PC-3 (cell line): Measurements from ENCODE around the gene RFTN1. TPM values are rescaled to one million over a fixed set of nuclear protein-coding genes. Genes with fewer than 3 reads are reported as not detected.

Experiments
- ATAC-seq: fragments of 200-7000 bp; cut with Tn5 transposase; 2 replicates; pipeline ENCODE4 v1.9.1; 2020; ENCODE audit warnings: mild to moderate bottlenecking, moderate library complexity
- BruUV-seq: library from RNA; stranded (reverse); fragments of 400-500 nt; replicated peaks from 2 replicates; lab custom pipeline; 2021; lab: Mats Ljungman, UMichigan
- CTCF ChIA-PET: fragments of 300-600 bp; sonication (Branson Sonifier 250); formaldehyde crosslinking; loops from one replicate; lab custom pipeline; 2022; ENCODE audit warnings: antibody characterized with exemption; lab: Charles Lee
- POLR2A ChIA-PET: fragments of 300-600 bp; sonication (Branson Sonifier 250); formaldehyde crosslinking; loops from one replicate; lab custom pipeline; 2022; ENCODE audit warnings: antibody characterized with exemption; ENCODE audit not compliant: unreplicated experiment; lab: Charles Lee
- DNase-seq: peaks from one replicate; pipeline ENCODE4 v3.0.0-alpha.2; 2015
- H2AFZ ChIP-seq: fragments of 300-600 bp; sonication (generic); 2 replicates; pipeline ENCODE4 v1.6.0; 2016; ENCODE audit warnings: antibody characterized with exemption, low read length
- H3F3A ChIP-seq: fragments of 300-600 bp; sonication (generic); one replicate; pipeline ENCODE4 v1.6.0; 2017; ENCODE audit warnings: antibody characterized with exemption, low read length, control low read depth, mild to moderate bottlenecking; ENCODE audit not compliant: unreplicated experiment
- H3K27ac ChIP-seq: fragments of 300-600 bp; sonication (generic); 2 replicates; pipeline ENCODE4 v1.5.1; 2016; ENCODE audit warnings: mild to moderate bottlenecking, low read length
- H3K27me3 ChIP-seq: fragments of 300-600 bp; sonication (generic); 2 replicates; pipeline ENCODE4 v1.6.1; 2016; ENCODE audit warnings: low read length, mixed read lengths
- H3K36me3 ChIP-seq: fragments of 300-600 bp; sonication (generic); 2 replicates; pipeline ENCODE4 v1.6.1; 2016; ENCODE audit warnings: low read depth, mixed run types, low read length, mixed read lengths
- H3K4me1 ChIP-seq: fragments of 300-600 bp; sonication (generic); 2 replicates; pipeline ENCODE4 v1.5.1; 2016; ENCODE audit warnings: low read length; ENCODE audit not compliant: insufficient read depth
- H3K4me2 ChIP-seq: fragments of 300-600 bp; sonication (generic); 2 replicates; pipeline ENCODE4 v1.6.0; 2016; ENCODE audit warnings: low read length
- H3K4me3 ChIP-seq: fragments of 300-600 bp; sonication (generic); 2 replicates; pipeline ENCODE4 v1.5.1; 2016; ENCODE audit warnings: mild to moderate bottlenecking, low read length, mixed read lengths
- H3K79me2 ChIP-seq: fragments of 300-600 bp; sonication (generic); 2 replicates; pipeline ENCODE4 v1.6.1; 2017; ENCODE audit warnings: low read length, mixed read lengths
- H3K9ac ChIP-seq: fragments of 300-600 bp; sonication (generic); 2 replicates; pipeline ENCODE4 v1.6.0; 2016; ENCODE audit warnings: mild to moderate bottlenecking, low read length
- H3K9me2 ChIP-seq: fragments of 300-600 bp; sonication (generic); replicated peaks from 2 replicates; pipeline ENCODE4 v1.6.1; 2016; ENCODE audit warnings: mixed run types, low read length, mixed read lengths
- H3K9me3 ChIP-seq: fragments of 300-600 bp; sonication (generic); 2 replicates; pipeline ENCODE4 v1.6.1; 2016; ENCODE audit warnings: low read length, mixed read lengths
- H4K20me1 ChIP-seq: fragments of 300-600 bp; sonication (generic); 2 replicates; pipeline ENCODE4 v1.6.1; 2016; ENCODE audit warnings: low read length, mixed read lengths
- EZH2 ChIP-seq: fragments of 300-600 bp; sonication (generic); IDR thresholded peaks from one replicate; pipeline ENCODE4 v1.6.1; 2017; ENCODE audit warnings: antibody characterized with exemption, mild to moderate bottlenecking, low read length; ENCODE audit not compliant: unreplicated experiment
- EZH2phosphoT487 ChIP-seq: fragments of 300-600 bp; sonication (generic); IDR thresholded peaks from 2 replicates; pipeline ENCODE4 v1.6.1; 2018; ENCODE audit warnings: mild to moderate bottlenecking, antibody characterized with exemption, low read length, borderline replicate concordance
- intact Hi-C: fragments of 100-400 bp; cut with micrococcal nuclease; formaldehyde crosslinking; loops from 2 replicates; pipeline ENCODE4 v1.9.0; 2023
- total RNA-seq: library from RNA; depleted of rRNA; stranded (reverse); fragments of >200 nt; gene quantifications from 2 replicates; pipeline ENCODE4 v1.2.3, GENCODE V29; 2014
- TF ChIP-seq, protein P1 (sequence below): fragments of 300-600 bp; sonication (generic); conservative IDR thresholded peaks from 2 replicates; pipeline ENCODE4 v1.5.1; 2017; ENCODE audit warnings: antibody characterized with exemption, low read depth, mild to moderate bottlenecking, low read length

Gene RFTN1
- total RNA-seq, 1 experiment from 2014 or later, result 9.7 TPM

GRCh38 chr3:16506884-16507577 is 6.5 kb downstream of the RFTN1 start:
- Histone ChIP-seq H3K4me2 (no peak overlapping the region), H3K27me3 (no peaks in the 10 kb centered on the region), H3K9me3 (no peaks in the 10 kb centered on the region), H3F3A (no peaks in the 10 kb centered on the region), H3K4me1 (no peaks in the 10 kb centered on the region), H3K4me3 (no peak overlapping the region), H3K9ac (no peak overlapping the region), H3K27ac (no peak overlapping the region), H2AFZ (no peak overlapping the region), H3K36me3 (no peaks in the 10 kb centered on the region), H3K79me2 (no peaks in the 10 kb centered on the region), H3K9me2 (no peaks in the 10 kb centered on the region), H4K20me1 (no peaks in the 10 kb centered on the region)
- no peak for TF ChIP-seq EZH2phosphoT487
- TF ChIP-seq EZH2, result no peak
- TF ChIP-seq, protein P1, sequence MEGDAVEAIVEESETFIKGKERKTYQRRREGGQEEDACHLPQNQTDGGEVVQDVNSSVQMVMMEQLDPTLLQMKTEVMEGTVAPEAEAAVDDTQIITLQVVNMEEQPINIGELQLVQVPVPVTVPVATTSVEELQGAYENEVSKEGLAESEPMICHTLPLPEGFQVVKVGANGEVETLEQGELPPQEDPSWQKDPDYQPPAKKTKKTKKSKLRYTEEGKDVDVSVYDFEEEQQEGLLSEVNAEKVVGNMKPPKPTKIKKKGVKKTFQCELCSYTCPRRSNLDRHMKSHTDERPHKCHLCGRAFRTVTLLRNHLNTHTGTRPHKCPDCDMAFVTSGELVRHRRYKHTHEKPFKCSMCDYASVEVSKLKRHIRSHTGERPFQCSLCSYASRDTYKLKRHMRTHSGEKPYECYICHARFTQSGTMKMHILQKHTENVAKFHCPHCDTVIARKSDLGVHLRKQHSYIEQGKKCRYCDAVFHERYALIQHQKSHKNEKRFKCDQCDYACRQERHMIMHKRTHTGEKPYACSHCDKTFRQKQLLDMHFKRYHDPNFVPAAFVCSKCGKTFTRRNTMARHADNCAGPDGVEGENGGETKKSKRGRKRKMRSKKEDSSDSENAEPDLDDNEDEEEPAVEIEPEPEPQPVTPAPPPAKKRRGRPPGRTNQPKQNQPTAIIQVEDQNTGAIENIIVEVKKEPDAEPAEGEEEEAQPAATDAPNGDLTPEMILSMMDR, result no peak
- ChIA-PET POLR2A (no interaction called here), CTCF (no interaction called here)
- BruUV-seq, result no TSS peak
- ATAC-seq (no peak), DNase-seq (no peak)
- intact Hi-C loops, result no loop called here

DNA sequence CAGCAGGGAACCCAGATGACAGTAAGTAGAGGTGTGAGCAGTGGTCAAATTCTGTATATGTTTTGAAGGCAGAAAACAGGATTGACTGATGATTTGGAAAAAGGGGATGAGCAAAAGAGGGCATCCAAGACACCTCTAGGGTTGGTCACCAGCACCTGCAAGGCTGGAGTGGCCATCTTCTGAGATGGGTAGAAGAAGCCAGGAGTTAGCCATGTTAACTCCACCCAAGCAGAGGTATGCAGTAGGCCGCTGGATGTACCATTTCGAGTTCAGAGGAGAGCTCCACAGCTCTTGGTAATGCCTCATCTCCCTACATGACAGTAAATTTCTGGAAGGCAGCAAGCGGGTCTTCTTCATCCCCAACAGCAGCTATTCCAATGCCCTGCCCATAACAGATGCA is 7.0 kb downstream of the RFTN1 start:
- Histone ChIP-seq H3K4me3 (no peak overlapping the region), H2AFZ (no peak overlapping the region), H3K9me2 (no peaks in the 10 kb centered on the region), H3K36me3 (no peaks in the 10 kb centered on the region), H3K79me2 (no peaks in the 10 kb centered on the region), H4K20me1 (no peaks in the 10 kb centered on the region), H3K4me1 (no peaks in the 10 kb centered on the region), H3K27me3 (no peaks in the 10 kb centered on the region), H3K4me2 (no peak overlapping the region), H3K27ac (no peak overlapping the region), H3F3A (no peaks in the 10 kb centered on the region), H3K9me3 (no peaks in the 10 kb centered on the region), H3K9ac (no peak overlapping the region)
- ATAC-seq, result no peak
- intact Hi-C loops, result no loop called here
- CTCF ChIA-PET, result no interaction called here
- POLR2A ChIA-PET, result no interaction called here
- BruUV-seq, result no TSS peak
- DNase-seq, result no peak
- TF ChIP-seq EZH2, result no peak
- TF ChIP-seq EZH2phosphoT487, result no peak
- TF ChIP-seq, protein P1, result no peak

GRCh38 chr3:16504692-16505091 is 8.8 kb downstream of the RFTN1 start:
- Histone ChIP-seq H3F3A (no peaks in the 10 kb centered on the region), H3K4me1 (no peaks in the 10 kb centered on the region), H3K4me3 (no peak overlapping the region), H3K27ac (no peak overlapping the region), H3K27me3 (no peaks in the 10 kb centered on the region), H3K9me2 (no peaks in the 10 kb centered on the region), H3K9ac (no peak overlapping the region), H4K20me1 (no peaks in the 10 kb centered on the region), H3K9me3 (no peaks in the 10 kb centered on the region), H3K79me2 (no peaks in the 10 kb centered on the region), H3K36me3 (no peaks in the 10 kb centered on the region), H3K4me2 (no peak overlapping the region), H2AFZ (no peak overlapping the region)
- ChIA-PET POLR2A (no interaction called here), CTCF (no interaction called here)
- DNase-seq, result no peak
- BruUV-seq, result no TSS peak
- intact Hi-C loops, result no loop called here
- TF ChIP-seq, protein P1, result no peak
- no peak for TF ChIP-seq EZH2
- no peak for TF ChIP-seq EZH2phosphoT487
- ATAC-seq, result no peak
